ACHN (cell line): ENCODE measurements around the gene PXMP4.
"Not testable (repeated sequence)": the region's sequence is repeated elsewhere in the genome, so short reads cannot be mapped to it uniquely, and the experiment has no call there.

Experiments used
- DNase-seq: peaks from one replicate; pipeline ENCODE4 v3.0.0-alpha.2; 2015
- in situ Hi-C: cut with HindIII; loops from 2 replicates; pipeline ENCODE4 v1.10.0; 2017; ENCODE audit warnings: low sequenced_read_pairs, low pct_ligation_motif_present, low pct_unique_long_range_greater_than_20kb

PXMP4 gene

DNA sequence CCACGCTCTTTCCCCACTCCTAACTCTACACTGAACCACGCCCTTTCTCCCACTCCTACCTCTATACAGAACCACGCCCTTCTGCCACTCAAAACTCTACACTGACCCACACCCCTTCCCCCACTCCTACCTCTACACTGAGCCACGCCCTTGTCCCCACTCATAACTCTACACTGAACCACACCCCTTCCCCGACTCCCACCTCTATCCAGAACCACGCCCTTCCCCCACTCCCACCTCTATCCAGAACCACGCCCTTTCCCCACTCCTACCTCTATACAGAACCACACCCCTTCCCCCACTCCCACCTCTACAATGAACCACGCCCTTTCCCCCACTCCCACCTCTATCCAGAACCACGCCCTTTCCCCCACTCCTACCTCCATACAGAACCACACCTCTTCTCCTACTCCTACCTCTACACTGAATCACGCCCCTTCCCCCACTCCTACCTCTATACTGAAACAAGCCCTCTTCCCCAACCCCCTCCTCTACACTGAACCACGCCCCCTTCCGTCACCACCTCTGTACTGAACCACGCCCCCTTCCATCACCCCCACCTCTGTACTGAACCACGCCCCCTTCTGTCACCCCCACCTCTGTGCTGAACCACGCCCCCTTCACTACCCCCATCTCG, 10.1 kb downstream of the PXMP4 start:
- DNase-seq = no peak
- in situ Hi-C loops = no loop called here

DNA sequence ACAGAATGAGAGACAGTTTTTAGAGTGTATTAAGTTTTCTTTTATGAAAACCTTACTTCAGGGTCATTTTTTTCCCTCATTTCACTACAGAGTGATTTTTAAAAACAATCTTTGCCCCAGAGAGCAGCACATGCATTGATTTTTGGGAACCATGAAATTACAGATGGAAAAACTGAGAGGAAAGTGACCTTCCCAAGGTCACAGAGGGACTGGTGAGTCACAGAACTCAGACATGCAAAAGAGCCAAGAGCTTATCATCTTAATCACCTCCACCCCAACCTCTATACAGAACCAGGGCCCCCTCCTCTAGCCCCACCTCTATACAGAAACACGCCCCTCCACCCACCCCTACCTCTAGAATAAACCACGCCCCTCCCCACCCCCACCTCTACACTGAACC, 10.7 kb downstream of the PXMP4 start:
- no peak for DNase-seq
- in situ Hi-C loops = no loop called here

DNA sequence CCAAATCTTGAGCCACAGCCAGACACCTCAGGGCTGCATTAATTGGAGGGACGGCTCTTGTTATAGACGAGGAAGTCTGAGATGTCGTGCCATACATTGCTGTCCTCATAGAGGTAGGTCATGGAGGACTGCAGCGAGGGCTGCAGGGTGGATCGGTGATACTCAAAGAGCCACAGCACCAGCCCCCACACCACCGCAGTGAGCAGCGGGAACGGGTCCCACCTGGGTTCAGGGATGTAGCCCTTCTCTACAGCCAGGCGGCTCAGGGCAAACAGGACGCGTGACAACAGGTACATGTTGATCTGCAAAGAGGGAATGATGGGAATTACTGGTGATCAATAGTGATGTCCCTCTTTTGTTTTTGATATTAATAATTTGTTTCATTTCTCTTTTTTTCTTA, 12.4 kb downstream of the PXMP4 start:
- in situ Hi-C loops = no loop called here
- no peak for DNase-seq

DNA sequence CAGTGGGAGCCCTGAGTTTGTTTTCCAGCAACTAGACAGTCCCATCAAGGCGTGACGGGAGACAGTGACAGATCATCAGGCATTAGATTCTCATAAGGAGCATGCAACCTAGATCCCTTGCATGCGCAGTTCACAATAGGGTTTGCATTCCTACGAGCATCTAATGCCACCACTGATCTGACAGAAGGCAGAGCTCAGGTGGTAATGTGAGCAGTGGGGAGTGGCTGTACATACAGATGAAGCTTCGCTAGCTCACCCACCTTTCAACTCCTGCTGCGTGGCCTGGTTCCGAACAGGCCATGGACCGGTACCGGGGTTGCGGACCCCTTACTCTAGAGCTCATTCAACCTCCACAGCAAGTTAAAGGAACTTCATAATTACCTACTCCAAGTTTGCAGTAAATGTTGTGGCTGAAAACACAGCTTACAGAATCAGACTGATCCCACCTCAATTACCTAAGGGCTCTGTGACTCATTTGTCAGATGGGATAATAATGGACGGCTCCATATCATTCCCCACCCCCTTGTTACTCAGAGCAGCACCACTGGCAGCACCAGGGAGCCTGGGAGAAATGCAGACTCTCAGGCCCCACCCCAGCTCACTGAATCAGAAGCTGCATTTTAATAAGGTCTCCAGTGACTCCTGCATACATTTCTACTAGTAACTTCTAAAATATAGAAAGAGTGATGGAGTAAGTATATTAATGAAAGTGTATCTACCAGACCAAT, 15.7 kb downstream of the PXMP4 start:
- DNase-seq = no peak
- in situ Hi-C loops = no loop called here

DNA sequence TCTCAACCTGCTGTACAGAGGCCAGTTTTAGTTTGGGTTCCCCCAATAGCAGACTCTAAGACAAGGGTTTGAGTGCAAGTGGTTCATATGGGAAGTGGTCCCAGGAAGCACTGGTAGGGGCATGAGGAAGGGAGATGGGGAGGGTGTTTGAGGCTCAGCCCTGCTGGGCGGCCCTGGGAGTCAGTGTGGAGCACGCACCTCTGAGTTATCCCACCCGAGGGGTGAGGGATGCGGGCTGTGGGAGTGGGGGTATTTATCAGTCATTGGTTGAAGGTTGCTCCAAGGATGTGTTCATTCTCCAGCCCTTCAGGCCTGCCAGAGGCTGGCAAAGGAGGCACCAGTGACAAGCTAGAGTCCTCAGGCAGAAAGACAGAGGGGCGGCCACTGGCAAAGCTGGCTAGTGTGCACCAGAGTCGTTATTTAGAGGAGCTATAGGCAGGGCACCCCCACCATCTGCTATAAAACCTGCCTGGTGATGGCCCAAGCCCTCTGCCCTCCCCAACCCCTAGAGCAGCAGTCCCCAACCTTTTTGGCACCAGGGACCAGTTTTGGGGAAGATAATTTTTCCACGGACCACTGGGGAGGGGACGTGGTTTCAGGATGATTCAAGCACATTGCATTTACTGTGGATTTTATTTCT, 16.5 kb downstream of the PXMP4 start:
- in situ Hi-C loops = no loop called here
- no peak for DNase-seq

DNA sequence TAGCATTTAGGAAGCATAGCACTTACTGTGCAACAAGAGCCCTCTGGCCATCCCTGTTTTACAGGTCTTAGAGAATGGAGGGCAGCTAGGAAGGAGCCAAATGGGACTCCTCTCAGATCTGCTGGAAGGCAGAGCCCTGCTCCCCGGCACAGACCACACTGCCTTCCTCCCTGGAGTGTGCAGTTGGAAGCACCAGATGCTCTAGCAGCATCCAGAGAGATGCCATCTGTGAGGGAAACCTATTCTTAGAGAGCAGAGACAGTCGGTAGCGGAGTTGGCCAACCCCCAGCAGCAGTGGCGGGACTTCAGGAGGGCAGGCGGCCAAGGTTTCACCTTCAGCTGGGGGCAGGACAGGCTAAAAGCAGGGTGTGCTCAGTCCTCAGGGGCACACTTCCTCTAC, 17.2 kb downstream of the PXMP4 start:
- DNase-seq = no peak
- in situ Hi-C loops = no loop called here

DNA sequence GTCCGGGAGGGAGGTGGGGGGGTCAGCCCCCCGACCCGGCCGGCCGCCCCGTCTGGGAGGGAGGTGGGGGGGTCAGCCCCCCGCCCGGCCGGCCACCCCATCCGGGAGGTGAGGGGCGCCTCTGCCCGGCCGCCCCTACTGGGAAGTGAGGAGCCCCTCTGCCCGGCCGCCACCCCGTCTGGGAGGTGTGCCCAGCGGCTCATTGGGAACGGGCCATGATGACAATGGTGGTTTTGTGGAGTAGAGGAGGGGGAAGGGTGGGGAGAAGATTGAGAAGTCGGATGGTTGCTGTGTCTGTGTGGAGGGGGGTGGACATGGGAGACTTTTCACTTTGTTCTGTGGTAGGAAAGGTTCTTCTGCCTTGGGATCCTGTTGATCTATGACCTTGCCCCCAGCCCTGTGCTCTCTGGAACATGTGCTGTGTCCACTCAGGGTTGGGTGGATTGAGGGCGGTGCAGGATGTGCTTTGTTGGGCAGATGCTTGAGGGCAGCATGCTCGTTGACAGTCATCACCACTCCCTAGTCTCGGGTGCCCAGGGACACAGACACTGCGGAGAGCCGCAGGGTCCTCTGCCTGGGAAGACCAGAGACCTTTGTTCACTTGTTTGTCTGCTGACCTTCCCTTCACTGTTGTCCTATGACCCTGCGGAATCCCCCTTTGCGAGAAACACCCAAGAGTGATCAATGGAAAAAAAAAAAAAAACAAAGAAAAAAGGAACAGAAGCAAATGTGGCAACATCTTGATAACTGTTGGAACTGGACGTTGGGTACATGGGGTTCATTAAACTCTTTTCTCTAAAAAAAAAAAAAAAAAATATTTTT, 18.3 kb downstream of the PXMP4 start:
- no peak for DNase-seq
- in situ Hi-C loops = no loop called here

DNA sequence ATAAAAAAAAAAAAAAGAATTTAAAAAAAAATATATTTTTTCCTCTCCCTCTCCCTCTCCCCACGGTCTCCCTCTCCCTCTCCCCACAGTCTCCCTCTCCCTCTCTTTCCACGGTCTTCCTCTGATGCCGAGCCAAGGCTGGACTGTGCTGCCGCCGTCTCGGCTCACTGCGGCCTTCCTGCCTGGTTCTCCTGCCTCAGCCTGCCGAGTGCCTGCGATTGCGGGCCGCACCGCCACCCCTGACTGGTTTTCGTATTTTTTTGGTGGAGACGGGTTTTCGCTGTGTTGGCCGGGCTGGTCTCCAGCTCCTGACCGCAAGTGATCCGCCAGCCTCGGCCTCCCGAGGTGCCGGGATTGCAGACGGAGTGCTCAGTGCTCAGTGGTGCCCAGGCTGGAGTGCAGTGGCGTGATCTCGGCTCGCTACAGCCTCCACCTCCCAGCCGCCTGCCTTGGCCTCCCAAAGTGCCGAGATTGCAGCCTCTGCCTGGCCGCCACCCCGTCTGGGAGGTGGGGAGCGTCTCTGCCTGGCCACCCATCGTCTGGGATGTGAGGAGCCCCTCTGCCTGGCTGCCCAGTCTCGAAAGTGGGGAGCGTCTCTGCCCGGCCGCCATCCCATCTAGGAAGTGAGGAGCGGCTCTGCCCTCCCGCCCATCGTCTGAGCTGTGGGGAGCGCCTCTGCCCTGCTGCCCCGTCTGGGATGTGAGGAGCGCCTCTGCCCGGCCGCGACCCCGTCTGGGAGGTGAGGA, 19.2 kb downstream of the PXMP4 start:
- in situ Hi-C loops, DNase-seq: not testable (repeated sequence)

DNA sequence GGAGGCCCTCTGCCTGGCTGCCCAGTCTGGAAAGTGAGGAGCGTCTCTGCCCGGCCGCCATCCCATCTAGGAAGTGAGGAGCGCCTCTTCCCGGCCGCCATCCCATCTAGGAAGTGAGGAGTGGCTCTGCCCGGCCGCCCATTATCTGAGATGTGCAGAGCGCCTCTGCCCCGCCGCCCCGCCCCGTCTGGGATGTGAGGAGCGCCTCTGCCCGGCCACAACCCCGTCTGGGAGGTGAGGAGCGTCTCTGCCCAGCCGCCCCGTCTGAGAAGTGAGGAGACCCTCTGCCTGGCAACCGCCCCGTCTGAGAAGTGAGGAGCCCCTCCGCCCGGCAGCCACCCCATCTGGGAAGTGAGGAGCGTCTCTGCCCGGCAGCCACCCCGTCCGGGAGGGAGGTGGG, 21.1 kb downstream of the PXMP4 start:
- DNase-seq, in situ Hi-C loops: not testable (repeated sequence)

DNA sequence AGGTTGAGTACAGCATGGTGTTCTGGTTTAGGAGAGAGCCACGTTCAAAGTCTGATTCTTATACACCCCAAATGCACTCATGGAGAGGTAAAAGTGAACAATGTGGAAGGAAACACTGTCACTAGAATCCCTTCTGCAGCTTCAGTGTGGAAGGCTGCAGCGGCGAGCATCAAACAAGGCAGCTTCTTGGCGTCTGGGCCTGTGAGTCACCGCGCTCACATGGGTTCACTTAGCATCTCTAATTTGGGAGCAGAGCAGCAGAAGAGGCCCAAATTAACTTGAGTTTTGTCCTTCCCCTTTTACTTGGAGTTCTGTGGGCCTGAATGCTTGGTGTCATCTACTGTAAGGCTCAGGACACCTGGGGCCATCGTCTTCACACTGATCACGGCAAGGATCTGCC, 23.0 kb downstream of the PXMP4 start:
- DNase-seq = no peak
- in situ Hi-C loops = no loop called here

DNA sequence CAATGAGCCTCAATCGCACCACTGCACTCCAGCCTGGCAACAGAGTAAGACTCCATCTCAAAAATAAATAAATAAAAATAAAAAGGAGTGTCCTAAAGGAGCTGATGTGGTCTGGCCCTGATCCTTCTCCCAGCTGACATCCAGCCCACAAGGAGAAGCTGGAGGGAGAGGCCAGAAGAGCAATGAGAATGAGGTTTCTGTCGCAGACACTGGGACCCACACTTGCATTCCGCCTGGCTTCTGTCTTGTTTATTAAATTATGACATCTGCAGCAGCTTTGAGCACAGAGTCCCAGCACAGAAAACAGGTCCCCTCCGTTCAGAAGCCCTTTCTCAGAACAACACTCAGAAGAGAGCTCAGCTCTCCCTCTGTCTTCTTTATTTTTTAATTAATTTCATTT, 23.7 kb downstream of the PXMP4 start:
- in situ Hi-C loops = no loop called here

DNA sequence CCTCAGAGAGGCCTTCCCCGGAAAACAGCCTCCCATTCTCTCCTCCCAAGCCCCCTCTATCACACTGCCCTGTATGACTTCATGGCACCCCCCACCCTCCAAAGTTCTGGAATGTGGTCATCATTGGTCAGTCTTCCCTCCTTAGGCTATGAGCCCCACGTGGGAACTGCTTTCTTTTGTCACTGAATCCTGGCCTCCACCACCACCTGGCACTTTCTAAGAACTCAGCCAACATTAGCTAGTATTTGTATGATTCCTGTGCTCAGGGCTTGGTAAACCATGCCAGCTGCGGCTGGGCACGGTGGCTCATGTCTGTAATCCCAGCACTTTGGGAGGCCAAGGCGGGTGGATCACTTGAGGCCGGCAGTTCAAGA, 25.5 kb downstream of the PXMP4 start:
- in situ Hi-C loops = no loop called here

More for the DNA sequence above, 23.7 kb downstream of the PXMP4 start:
- no peak for DNase-seq

DNA sequence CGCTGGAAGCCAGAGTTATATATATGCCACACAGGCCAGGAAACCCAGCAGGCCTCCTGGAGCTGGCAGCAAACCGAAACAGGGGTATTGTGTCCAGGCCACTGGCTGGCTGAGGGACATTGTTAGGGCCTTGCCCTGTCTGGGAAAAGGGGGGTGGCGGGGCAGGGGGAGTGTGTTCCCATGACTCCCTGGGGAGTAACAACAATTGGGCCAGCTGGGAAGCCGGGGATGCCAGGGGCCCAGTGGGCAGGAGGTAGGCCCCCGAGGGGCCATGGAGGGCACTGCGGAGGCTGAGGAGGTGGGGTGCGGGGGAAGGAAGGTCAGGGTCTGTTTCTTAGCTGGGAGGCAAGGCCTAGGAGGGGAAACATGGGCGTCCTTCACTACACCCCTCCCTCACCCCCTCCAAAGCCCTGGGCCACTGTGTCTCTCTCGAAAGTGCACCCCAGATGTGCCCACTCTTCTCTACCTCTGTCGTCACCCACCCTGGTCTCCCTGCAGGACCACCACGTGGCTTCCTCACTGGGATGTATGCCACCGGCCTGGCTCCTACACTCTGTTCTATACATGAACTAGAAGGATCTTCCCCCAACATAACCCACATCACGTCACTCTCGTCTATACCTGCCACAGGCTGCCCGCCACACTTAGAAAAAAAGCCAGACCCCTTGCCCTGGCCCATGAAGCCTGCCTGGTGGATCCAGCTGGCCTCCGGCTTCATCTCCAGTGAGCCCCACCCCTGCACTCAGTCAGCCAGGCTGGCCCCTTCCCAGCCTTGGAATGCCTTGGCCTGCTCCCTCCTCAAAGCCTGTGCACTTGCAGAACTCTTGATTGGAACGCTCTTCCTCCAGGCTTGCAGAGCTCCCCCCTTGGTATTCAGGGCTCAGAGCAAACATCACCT, 26.1 kb downstream of the PXMP4 start:
- in situ Hi-C loops = no loop called here
- DNase-seq = no peak

More for the DNA sequence above, 25.5 kb downstream of the PXMP4 start:
- DNase-seq = no peak

DNA sequence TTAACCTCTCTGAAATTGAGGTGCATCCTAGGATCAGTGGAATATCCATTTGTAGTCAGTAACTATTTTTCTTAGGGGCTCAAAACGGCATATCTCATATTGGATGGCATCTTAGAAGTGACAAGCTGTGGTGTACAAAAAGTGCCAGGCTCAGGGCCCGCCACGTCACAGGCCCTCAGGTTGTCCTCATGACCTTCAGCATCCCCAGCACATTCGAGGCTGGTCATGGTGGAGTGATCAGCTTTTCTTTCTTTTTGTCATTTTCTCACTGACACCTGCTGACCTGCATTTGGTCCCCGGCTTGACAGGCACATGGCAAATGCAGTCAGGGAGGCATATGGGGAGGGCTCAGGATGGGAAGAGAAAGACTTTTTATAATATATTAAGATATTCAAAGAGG, 26.8 kb downstream of the PXMP4 start:
- DNase-seq = no peak
- in situ Hi-C loops = no loop called here

DNA sequence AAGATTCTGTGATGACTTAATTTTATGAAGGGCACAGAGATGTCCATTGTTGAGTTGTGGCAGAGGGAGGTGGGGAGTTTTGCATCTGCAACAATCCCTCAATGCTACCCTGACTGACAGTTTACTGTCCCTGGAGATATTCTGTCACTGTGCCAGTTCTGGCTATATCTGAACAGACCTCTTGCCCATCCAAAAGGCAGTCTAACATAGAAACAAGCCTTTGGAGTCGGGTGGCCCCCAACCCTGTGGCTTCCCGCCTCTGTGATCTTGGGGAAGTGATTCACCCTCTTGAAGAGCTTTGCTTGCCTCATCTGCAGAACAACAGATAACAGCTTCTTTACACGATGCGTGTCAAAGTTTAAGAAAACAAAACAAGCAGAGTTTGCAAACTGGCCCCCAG, 30.1 kb downstream of the PXMP4 start:
- DNase-seq = peak; percentile 44
- in situ Hi-C loops = no loop called here

DNA sequence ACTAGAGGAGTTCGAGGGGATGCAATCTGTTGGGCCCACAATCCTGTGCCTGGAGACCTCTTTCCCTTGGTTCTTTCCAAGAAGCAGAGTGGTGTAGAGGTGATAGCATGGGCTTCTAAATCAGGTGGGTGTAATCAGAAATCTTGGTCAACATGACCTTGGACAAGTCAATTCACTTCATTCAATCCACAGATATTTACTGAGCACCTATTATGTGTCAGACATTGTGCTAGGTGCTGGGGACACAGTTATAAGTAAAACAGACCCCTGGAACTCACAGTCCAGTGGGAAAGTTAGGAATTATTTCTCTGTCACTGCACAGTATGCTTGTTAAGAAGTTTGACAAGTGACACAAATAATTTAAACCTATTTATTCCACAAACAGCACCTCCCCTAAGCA, 30.6 kb downstream of the PXMP4 start:
- no peak for DNase-seq
- in situ Hi-C loops = no loop called here

DNA sequence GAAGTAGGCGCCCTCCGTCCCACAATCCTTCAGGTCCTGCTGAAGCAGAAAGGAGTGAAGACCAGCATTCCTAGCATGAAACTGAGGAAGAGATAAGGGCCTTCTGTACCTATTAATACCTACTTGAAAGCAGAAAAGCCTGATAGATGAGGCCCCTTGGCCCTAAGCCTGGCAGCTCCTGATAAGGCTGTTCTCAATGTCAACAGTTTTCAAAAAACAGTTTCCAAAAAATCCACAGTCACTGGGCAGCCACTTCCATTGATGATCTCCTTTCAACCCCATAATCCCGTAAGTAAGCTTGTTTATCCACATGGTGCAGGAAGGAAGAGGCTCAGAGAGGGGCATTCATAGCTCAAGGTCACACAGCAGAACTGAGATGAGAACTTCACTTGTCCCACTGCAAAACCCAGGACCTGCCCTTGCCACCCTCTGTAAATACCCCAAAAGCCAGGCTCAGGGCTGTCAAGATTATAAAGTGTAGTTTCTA, 31.1 kb downstream of the PXMP4 start:
- in situ Hi-C loops = no loop called here
- no peak for DNase-seq
